Measurements from ENCODE around the gene PKNOX2. TPM values are rescaled to one million over a fixed set of nuclear protein-coding genes. Genes with fewer than 3 reads are reported as not detected.

The PKNOX2 gene
- total and polyA plus RNA-seq, 10 of the 15 experiments (the other 5 are each of a cell fraction or from before 2014, with no cell fraction given): not detected

- ChIA-PET RAD21 (ENCODE audit: unreplicated experiment) (no interaction called here), CTCF (interaction anchor here (1.2 to 1.3 kb wide), 3 partner anchors 83 to 337 kb away, joined by 3 to 4 read pairs (median 3); no protein-coding TSS in a partner anchor), POLR2A (no interaction called here), SMC1A (ENCODE audit: uncharacterized antibody, unreplicated experiment) (no interaction called here)
- Histone ChIP-seq H3K9ac (ENCODE audit: control insufficient read depth, insufficient read depth, low read length) (no peak overlapping the region), H3K79me2 (ENCODE audit: control insufficient read depth, insufficient read depth, low read length) (no peaks in the 10 kb centered on the region), H4K20me1 (ENCODE audit: control insufficient read depth, insufficient read depth) (no peaks in the 10 kb centered on the region), H3K27ac (ENCODE audit: control insufficient read depth, insufficient read depth) (no peak overlapping the region), H3K4me3 (no peak overlapping the region), H3K36me3 (ENCODE audit: control insufficient read depth in 2 of 2, insufficient read depth in 2 of 2, low read length in 1 of 2) (no peaks in the 10 kb centered on the region), H3K27me3 (replicated peaks in 1 of 2; ENCODE audit: control insufficient read depth in 2 of 2, insufficient read depth in 2 of 2, low read length in 1 of 2) (peaks cover 5 to 14% of the 10 kb centered on the region in 2 experiments; a peak in 3 of 4 replicates), H3K4me1 (ENCODE audit: control insufficient read depth, insufficient read depth, low read length) (peaks cover 4% of the 10 kb centered on the region), H2AFZ (ENCODE audit: control insufficient read depth, low read depth, low read length) (no peak overlapping the region), H3K4me2 (ENCODE audit: control insufficient read depth, insufficient read depth) (no peak overlapping the region), H3K9me3 (replicated peaks; ENCODE audit: control insufficient read depth, insufficient read depth, low read length) (no peaks in the 10 kb centered on the region)
- 25% methylated on average over 8 of the region's 8 CpGs for WGBS (ENCODE audit: insufficient coverage, insufficient replicate concordance, low lambda C conversion rate, missing lambda C conversion rate)
- no peak for FAIRE-seq
- ATAC-seq: no peak
- BruUV-seq (replicated peaks): no TSS peak
- no peak for DNase-seq (ENCODE audit: low read depth, low spot score)
- intact Hi-C loops (cut with micrococcal nuclease; ENCODE audit: unreplicated experiment): no loop called here
- in situ Hi-C loops (cut with MboI): no loop called here
- no peak for TF ChIP-seq NR2C2 (IDR thresholded peaks at IDR 0.05; ENCODE audit: borderline replicate concordance, control insufficient read depth, insufficient read length, low read depth)
- TF ChIP-seq ZBTB40 (IDR thresholded peaks at IDR 0.05; ENCODE audit: borderline replicate concordance): no peak
- TF ChIP-seq, protein P1, sequence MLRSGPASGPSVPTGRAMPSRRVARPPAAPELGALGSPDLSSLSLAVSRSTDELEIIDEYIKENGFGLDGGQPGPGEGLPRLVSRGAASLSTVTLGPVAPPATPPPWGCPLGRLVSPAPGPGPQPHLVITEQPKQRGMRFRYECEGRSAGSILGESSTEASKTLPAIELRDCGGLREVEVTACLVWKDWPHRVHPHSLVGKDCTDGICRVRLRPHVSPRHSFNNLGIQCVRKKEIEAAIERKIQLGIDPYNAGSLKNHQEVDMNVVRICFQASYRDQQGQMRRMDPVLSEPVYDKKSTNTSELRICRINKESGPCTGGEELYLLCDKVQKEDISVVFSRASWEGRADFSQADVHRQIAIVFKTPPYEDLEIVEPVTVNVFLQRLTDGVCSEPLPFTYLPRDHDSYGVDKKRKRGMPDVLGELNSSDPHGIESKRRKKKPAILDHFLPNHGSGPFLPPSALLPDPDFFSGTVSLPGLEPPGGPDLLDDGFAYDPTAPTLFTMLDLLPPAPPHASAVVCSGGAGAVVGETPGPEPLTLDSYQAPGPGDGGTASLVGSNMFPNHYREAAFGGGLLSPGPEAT (IDR thresholded peaks at IDR 0.05; ENCODE audit: low read depth): no peak
- TF ChIP-seq, protein P2, sequence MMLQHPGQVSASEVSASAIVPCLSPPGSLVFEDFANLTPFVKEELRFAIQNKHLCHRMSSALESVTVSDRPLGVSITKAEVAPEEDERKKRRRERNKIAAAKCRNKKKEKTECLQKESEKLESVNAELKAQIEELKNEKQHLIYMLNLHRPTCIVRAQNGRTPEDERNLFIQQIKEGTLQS (IDR thresholded peaks at IDR 0.05; ENCODE audit: borderline replicate concordance, extremely low read depth, low read depth, low read length): no peak
- no peak for TF ChIP-seq POLR2AphosphoS2 (IDR thresholded peaks at IDR 0.05; ENCODE audit: low read depth, low read length)
- no peak for TF ChIP-seq CHD2 (IDR thresholded peaks at IDR 0.05; ENCODE audit: borderline replicate concordance, low read depth, low read length)
- TF ChIP-seq PAX8 (IDR thresholded peaks at IDR 0.05): no peak
- no peak for TF ChIP-seq SIX5 (IDR thresholded peaks at IDR 0.05; ENCODE audit: low read depth, low read length, severe bottlenecking)
- no peak for TF ChIP-seq NR2F1 (conservative IDR thresholded peaks at IDR 0.05)
- TF ChIP-seq, protein P3, sequence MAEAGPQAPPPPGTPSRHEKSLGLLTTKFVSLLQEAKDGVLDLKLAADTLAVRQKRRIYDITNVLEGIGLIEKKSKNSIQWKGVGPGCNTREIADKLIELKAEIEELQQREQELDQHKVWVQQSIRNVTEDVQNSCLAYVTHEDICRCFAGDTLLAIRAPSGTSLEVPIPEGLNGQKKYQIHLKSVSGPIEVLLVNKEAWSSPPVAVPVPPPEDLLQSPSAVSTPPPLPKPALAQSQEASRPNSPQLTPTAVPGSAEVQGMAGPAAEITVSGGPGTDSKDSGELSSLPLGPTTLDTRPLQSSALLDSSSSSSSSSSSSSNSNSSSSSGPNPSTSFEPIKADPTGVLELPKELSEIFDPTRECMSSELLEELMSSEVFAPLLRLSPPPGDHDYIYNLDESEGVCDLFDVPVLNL (IDR thresholded peaks at IDR 0.05; ENCODE audit: low read depth, low read length): no peak
- TF ChIP-seq ZNF24 (IDR thresholded peaks at IDR 0.05): no peak
- no peak for TF ChIP-seq HDAC6 (IDR thresholded peaks at IDR 0.05; ENCODE audit: unreplicated experiment)
- no peak for TF ChIP-seq ZNF207 (IDR thresholded peaks at IDR 0.05; ENCODE audit: borderline replicate concordance)
Measured at GRCh38 chr11:125173556-125173955, 9.0 kb downstream of the PKNOX2 start.

All from GM12878 (cell line).